NCI-H1417 treated with DMSO at 0.1 percent for 48 hours (cell line): ENCODE results near the gene ZNF823.
"Not testable (repeated sequence)": the region's sequence is repeated elsewhere in the genome, so short reads cannot be mapped to it uniquely, and the experiment has no call there.

ENCODE experiments used
- DNase-seq: peaks from one replicate; lab custom pipeline; 2025; lab: John Stamatoyannopoulos, UW

The ZNF823 gene

DNA sequence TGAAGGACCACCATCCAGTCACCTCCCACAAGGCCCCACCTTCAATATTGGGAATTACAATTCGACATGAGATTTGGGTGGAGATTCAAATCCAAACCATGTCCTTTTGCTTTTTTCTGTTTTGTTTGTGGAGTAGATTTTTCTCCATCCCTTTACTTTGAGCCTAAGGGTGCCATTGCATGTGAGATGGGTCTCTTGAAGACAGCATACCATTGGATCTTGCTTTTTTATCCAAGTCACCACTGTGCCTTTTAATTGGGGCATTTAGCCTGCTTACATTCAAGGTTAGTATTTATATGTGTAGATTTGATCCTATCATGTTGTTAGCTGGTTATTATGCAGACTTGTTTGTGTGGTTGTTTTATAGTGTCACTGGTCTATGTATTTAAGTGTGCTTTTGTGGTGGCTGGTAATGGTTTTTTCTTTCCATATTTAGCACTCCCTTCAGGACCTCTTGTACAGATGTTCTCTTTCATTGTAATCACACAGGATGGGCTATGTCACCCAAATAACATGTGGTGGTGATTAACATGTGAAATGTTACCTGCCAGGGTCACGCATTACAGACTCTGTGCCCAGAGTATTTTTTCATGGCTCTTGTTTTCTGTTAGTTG is 58.0 kb downstream of the ZNF823 start:
- no peak for DNase-seq

DNA sequence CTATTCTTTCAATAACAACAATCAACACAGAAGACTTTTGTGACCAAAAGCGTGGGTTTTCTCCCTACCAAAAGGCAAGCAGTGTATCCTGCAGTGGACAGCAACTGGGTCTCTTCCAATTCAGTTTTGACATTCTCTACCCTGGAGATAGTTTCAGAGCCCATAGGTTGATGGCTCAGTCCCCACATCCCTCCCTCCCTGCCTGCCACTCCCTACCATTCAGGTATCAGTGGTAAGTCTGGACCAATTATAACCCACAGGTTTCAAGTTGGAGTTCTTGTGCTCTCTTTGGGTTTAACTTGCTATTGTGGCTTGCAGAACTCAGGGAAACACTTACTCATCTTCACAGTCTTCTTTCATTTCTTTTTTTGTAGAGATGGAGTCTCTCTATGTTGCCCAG is 60.2 kb downstream of the ZNF823 start:
- no peak for DNase-seq

DNA sequence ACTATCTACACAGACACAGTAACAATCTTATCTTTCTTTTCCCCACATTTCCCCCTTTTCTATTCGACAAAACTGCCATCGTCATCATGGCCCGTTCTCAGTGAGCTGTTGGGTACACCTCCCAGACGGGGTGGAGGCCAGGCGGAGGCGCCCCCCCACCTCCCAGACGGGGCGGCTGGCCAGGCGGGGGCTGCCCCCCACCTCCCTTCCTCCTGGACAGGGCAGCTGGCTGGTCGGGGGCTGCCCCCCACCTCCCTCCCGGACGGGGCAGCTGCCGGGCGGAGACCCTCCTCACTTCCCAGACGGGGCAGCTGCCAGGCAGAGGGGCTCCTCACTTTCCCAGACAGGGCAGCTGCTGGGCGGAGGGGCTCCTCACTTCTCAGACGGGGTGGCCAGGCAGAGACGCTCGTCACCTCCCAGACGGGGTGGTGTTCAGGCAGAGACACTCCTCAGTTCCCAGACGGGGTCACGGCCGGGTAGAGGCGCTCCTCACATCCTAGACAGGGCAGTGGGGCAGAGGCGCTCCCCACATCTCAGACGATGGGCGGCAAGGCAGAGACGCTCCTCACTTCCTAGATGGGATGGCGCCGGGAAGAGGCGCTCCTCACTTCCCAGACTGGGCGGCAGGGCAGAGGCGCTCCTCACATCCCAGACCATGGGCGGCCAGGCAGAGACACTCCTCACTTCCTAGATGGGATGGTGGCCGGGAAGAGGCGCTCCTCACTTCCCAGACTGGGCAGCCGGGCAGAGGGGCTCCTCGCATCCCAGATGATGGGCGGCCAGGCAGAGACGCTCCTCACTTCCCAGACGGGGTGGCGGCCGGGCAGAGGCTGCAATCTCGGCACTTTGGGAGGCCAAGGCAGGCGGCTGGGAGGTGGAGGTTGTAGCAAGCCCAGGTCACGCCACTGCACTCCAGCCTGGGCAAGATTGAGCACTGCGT is 61.8 kb downstream of the ZNF823 start:
- DNase-seq: not testable (repeated sequence)

DNA sequence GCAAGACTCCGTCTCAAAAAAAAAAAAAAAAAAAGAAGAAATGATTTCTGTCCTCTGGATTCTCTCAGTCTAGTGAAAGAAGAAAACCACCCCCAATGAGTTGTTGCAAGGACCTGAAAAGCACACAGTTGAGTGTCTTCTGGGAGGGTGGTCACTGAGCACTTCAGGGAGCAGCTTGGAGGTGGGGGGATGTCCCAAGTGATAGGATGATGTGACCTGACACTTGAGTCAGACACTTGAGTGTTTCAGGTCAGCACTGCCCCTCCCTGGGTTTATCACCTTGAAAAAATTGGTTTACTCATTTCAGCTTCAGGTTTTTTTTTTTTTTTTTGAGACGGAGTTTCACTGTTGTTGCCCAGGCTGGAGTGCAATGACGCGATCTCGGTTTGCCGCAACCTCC is 63.2 kb downstream of the ZNF823 start:
- DNase-seq: no peak

DNA sequence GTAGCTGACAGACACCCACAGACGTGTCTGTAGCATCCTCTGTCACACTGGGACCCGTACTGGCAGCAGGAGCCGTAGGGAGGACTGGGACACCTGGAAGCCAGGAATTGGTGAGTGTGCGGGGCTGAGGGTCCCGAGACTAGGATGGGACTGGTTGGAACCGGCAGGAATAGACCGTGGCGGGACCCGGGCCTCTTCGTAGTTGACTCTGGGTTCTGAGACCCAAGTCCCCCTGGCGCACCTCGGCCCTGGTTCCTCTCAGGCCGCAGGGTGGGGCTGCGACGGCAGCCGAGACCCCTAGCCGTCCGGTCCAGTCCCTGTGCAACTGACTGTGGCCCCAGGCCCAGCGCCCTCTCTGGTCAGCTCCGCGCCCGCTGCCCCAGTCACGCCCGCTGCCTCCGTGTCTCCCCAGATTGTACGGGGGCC is 64.7 kb downstream of the ZNF823 start:
- DNase-seq: no peak

DNA sequence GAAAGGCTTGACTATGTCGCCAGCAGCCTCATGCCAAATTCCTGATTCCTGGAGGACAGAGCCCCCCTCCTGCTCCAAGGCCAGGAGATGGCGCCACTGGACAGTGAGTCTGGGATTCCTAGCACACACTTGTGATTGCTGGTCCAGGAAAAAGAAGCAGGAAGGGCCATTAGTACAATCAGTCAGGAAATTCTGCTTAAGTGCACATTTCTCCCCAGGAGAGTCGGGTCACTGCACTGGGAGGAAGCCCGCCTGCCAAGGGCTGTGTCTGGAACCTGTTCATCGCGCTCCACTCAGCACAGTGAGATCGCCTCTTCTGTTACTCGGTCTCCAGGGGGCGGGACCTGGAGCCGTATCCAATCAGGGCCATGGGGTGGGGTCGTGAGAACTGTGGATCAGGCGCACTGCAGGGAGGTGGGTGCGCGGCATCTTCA is 65.1 kb downstream of the ZNF823 start:
- DNase-seq: no peak
